WTC11 (cell line): Measurements from ENCODE around the gene SRSF3. TPM values are rescaled to one million over a fixed set of nuclear protein-coding genes. Genes with fewer than 3 reads are reported as not detected.

Experiments used
- ATAC-seq: fragments of 200-7000 bp; cut with Tn5 transposase; 2 replicates; pipeline ENCODE4 v1.10.0; 2021; ENCODE audit warnings: mild to moderate bottlenecking, moderate library complexity
- CTCF ChIA-PET: fragments of 300-600 bp; sonication (Branson Sonifier 250); formaldehyde crosslinking; loops from one replicate; lab custom pipeline; 2021; ENCODE audit warnings: antibody characterized with exemption; lab: Charles Lee
- POLR2A ChIA-PET: fragments of 350-600 bp; sonication (Branson Sonifier 250); formaldehyde crosslinking; loops from one replicate; lab custom pipeline; 2021; ENCODE audit warnings: antibody characterized with exemption; lab: Charles Lee
- DNase-seq: peaks from one replicate; pipeline ENCODE4 v3.0.0; 2021; ENCODE audit warnings: low spot score
- H3K27ac Mint-ChIP-seq: 2 replicates; pipeline ENCODE4 v1.8.0; 2021; ENCODE audit warnings: mixed read lengths
- H3K27me3 Mint-ChIP-seq: 2 replicates; pipeline ENCODE4 v1.8.0; 2021; ENCODE audit warnings: low read depth, mild to moderate bottlenecking, moderate library complexity, mixed read lengths
- H3K36me3 Mint-ChIP-seq: 2 replicates; pipeline ENCODE4 v1.8.0; 2021; ENCODE audit warnings: mixed read lengths
- H3K4me1 Mint-ChIP-seq: 2 replicates; pipeline ENCODE4 v1.8.0; 2022; ENCODE audit warnings: mixed read lengths
- H3K4me3 Mint-ChIP-seq: 2 replicates; pipeline ENCODE4 v1.8.0; 2021; ENCODE audit warnings: mild to moderate bottlenecking, moderate library complexity, mixed read lengths
- H3K9me3 Mint-ChIP-seq: 2 replicates; pipeline ENCODE4 v1.8.0; 2021; ENCODE audit warnings: mixed read lengths
- ATF1 ChIP-seq: sonication (generic); formaldehyde crosslinking; IDR thresholded peaks from 2 replicates; pipeline ENCODE4 v1.8.1; 2023; ENCODE audit warnings: mild to moderate bottlenecking, moderate library complexity, missing genetic modification reagents
- ETV6 ChIP-seq: sonication (generic); formaldehyde crosslinking; IDR thresholded peaks from 2 replicates; pipeline ENCODE4 v1.8.1; 2022; ENCODE audit warnings: mild to moderate bottlenecking, missing genetic modification reagents
- FOXJ3 ChIP-seq: sonication (generic); formaldehyde crosslinking; IDR thresholded peaks from 2 replicates; pipeline ENCODE4 v1.9.0; 2021; ENCODE audit warnings: missing genetic modification reagents, mild to moderate bottlenecking, borderline replicate concordance
- IRF2 ChIP-seq: sonication (generic); formaldehyde crosslinking; IDR thresholded peaks from 2 replicates; pipeline ENCODE4 v1.8.0; 2022; ENCODE audit warnings: low read depth, missing genetic modification reagents, borderline replicate concordance
- MYBL2 ChIP-seq: sonication (generic); formaldehyde crosslinking; IDR thresholded peaks from 2 replicates; pipeline ENCODE4 v1.8.1; 2023; ENCODE audit warnings: mild to moderate bottlenecking, moderate library complexity, missing genetic modification reagents
- NFATC4 ChIP-seq: fragments of 250-450 bp; sonication (Bioruptor Pico); IDR thresholded peaks from 2 replicates; pipeline ENCODE4 v1.9.0; 2021; ENCODE audit warnings: mild to moderate bottlenecking
- NR2C2 ChIP-seq: sonication (generic); formaldehyde crosslinking; IDR thresholded peaks from 2 replicates; pipeline ENCODE4 v1.8.0; 2022; ENCODE audit warnings: mild to moderate bottlenecking, missing genetic modification reagents
- NR3C1 ChIP-seq: sonication (generic); formaldehyde crosslinking; conservative IDR thresholded peaks from 2 replicates; pipeline ENCODE4 v1.8.1; 2023; ENCODE audit warnings: low read depth, mild to moderate bottlenecking, missing genetic modification reagents
- SOX15 ChIP-seq: fragments of 250-450 bp; sonication (Bioruptor Pico); IDR thresholded peaks from 2 replicates; pipeline ENCODE4 v1.9.0; 2021; ENCODE audit warnings: mild to moderate bottlenecking
- SP1 ChIP-seq: sonication (generic); formaldehyde crosslinking; conservative IDR thresholded peaks from 2 replicates; pipeline ENCODE4 v1.8.1; 2022; ENCODE audit warnings: missing genetic modification reagents
- ZNF138 ChIP-seq: sonication (generic); formaldehyde crosslinking; conservative IDR thresholded peaks from 2 replicates; pipeline ENCODE4 v1.8.1; 2022; ENCODE audit warnings: mild to moderate bottlenecking, moderate library complexity, missing genetic modification reagents
- ZNF232 ChIP-seq: sonication (generic); formaldehyde crosslinking; IDR thresholded peaks from 2 replicates; pipeline ENCODE4 v1.8.0; 2022; ENCODE audit warnings: mild to moderate bottlenecking, missing genetic modification reagents
- ZNF263 ChIP-seq: sonication (generic); formaldehyde crosslinking; IDR thresholded peaks from 2 replicates; pipeline ENCODE4 v1.8.1; 2022; ENCODE audit warnings: low read depth, mild to moderate bottlenecking, moderate library complexity, missing genetic modification reagents
- ZNF423 ChIP-seq: fragments of 250-450 bp; sonication (Bioruptor Pico); IDR thresholded peaks from 2 replicates; pipeline ENCODE4 v2.1.2; 2022; ENCODE audit warnings: mild to moderate bottlenecking, moderate library complexity
- total RNA-seq: library from RNA; stranded (reverse); gene quantifications from 3 replicates; pipeline ENCODE4 v1.2.3, GENCODE V29; 2021
- TF ChIP-seq, protein P1 (sequence below): sonication (generic); formaldehyde crosslinking; IDR thresholded peaks from 2 replicates; pipeline ENCODE4 v1.8.1; 2022; ENCODE audit warnings: low read depth, missing genetic modification reagents, borderline replicate concordance
- TF ChIP-seq, protein P2 (sequence below): sonication (generic); formaldehyde crosslinking; IDR thresholded peaks from 2 replicates; pipeline ENCODE4 v1.8.1; 2022; ENCODE audit warnings: mild to moderate bottlenecking, missing genetic modification reagents, moderate library complexity, borderline replicate concordance
- TF ChIP-seq, protein P3 (sequence below): sonication (generic); formaldehyde crosslinking; conservative IDR thresholded peaks from 2 replicates; pipeline ENCODE4 v1.8.1; 2022; ENCODE audit warnings: mild to moderate bottlenecking, missing genetic modification reagents
- TF ChIP-seq, protein P4 (sequence below): sonication (generic); formaldehyde crosslinking; IDR thresholded peaks from 2 replicates; pipeline ENCODE4 v1.8.1; 2022; ENCODE audit warnings: low read depth, mild to moderate bottlenecking, moderate library complexity, missing genetic modification reagents, borderline replicate concordance
- TF ChIP-seq, protein P5 (sequence below): sonication (generic); formaldehyde crosslinking; IDR thresholded peaks from 2 replicates; pipeline ENCODE4 v1.8.1; 2023; ENCODE audit warnings: mild to moderate bottlenecking, moderate library complexity, missing genetic modification reagents
- TF ChIP-seq, protein P6 (sequence below): sonication (generic); formaldehyde crosslinking; IDR thresholded peaks from 2 replicates; pipeline ENCODE4 v1.8.0; 2023; ENCODE audit warnings: missing genetic modification reagents, mild to moderate bottlenecking, borderline replicate concordance
- TF ChIP-seq, protein P7 (sequence below): sonication (generic); formaldehyde crosslinking; IDR thresholded peaks from 2 replicates; pipeline ENCODE4 v1.8.0; 2023; ENCODE audit warnings: mild to moderate bottlenecking, missing genetic modification reagents

Gene SRSF3
- total RNA-seq, 1 experiment from 2014 or later: 554 TPM

DNA sequence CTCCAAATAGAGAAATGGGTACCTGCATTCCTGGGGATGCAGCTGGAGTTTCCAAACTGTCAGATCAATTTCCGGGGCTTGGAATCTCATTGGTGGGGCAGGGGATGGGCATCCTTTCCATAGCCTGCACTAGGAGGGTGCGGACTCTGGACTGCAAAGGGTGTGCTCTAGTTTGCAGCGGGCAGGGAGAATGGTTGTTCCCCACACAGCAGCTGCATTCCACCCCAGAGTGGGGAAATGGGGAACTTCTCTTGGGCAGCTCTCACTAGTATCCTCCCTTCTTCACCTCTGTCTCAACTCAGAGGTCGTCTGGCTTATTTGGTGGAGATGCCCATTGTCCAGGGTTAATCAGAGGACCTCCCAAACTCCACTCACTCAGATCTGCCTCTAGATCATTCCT, 49.8 kb downstream of the SRSF3 start:
- ATAC-seq (no peak), DNase-seq (no peak)
- Mint-ChIP-seq H3K4me1 (peaks cover 17% of the 10 kb centered on the region), H3K27me3 (no peaks in the 10 kb centered on the region; the same call in 1 of the 2 replicates), H3K4me3 (no peak overlapping the region), H3K27ac (no peak overlapping the region), H3K9me3 (no peaks in the 10 kb centered on the region), H3K36me3 (no peaks in the 10 kb centered on the region)
- no peak for TF ChIP-seq ETV6 (CRISPR knock-in tag)
- TF ChIP-seq ZNF263 (CRISPR knock-in tag): no peak
- no peak for TF ChIP-seq MYBL2 (CRISPR knock-in tag)
- no peak for TF ChIP-seq NR2C2 (CRISPR knock-in tag)
- no peak for TF ChIP-seq ATF1 (CRISPR knock-in tag)
- TF ChIP-seq SOX15 (CRISPR knock-in tag): no peak
- TF ChIP-seq, protein P1, sequence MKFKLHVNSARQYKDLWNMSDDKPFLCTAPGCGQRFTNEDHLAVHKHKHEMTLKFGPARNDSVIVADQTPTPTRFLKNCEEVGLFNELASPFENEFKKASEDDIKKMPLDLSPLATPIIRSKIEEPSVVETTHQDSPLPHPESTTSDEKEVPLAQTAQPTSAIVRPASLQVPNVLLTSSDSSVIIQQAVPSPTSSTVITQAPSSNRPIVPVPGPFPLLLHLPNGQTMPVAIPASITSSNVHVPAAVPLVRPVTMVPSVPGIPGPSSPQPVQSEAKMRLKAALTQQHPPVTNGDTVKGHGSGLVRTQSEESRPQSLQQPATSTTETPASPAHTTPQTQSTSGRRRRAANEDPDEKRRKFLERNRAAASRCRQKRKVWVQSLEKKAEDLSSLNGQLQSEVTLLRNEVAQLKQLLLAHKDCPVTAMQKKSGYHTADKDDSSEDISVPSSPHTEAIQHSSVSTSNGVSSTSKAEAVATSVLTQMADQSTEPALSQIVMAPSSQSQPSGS (CRISPR knock-in tag): no peak
- no peak for TF ChIP-seq NR3C1
- TF ChIP-seq SP1 (CRISPR knock-in tag): no peak
- TF ChIP-seq, protein P2, sequence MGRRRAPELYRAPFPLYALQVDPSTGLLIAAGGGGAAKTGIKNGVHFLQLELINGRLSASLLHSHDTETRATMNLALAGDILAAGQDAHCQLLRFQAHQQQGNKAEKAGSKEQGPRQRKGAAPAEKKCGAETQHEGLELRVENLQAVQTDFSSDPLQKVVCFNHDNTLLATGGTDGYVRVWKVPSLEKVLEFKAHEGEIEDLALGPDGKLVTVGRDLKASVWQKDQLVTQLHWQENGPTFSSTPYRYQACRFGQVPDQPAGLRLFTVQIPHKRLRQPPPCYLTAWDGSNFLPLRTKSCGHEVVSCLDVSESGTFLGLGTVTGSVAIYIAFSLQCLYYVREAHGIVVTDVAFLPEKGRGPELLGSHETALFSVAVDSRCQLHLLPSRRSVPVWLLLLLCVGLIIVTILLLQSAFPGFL (CRISPR knock-in tag): no peak
- TF ChIP-seq, protein P3, sequence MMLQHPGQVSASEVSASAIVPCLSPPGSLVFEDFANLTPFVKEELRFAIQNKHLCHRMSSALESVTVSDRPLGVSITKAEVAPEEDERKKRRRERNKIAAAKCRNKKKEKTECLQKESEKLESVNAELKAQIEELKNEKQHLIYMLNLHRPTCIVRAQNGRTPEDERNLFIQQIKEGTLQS (CRISPR knock-in tag): no peak
- no peak for TF ChIP-seq FOXJ3 (CRISPR knock-in tag)
- TF ChIP-seq, protein P4, sequence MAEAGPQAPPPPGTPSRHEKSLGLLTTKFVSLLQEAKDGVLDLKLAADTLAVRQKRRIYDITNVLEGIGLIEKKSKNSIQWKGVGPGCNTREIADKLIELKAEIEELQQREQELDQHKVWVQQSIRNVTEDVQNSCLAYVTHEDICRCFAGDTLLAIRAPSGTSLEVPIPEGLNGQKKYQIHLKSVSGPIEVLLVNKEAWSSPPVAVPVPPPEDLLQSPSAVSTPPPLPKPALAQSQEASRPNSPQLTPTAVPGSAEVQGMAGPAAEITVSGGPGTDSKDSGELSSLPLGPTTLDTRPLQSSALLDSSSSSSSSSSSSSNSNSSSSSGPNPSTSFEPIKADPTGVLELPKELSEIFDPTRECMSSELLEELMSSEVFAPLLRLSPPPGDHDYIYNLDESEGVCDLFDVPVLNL: no peak
- CTCF ChIA-PET: interaction anchor here (0.8 to 1.4 kb wide), 3 partner anchors 81 to 215 kb away, joined by 3 to 4 read pairs (median 4); no protein-coding TSS in a partner anchor
- POLR2A ChIA-PET: no interaction called here

DNA sequence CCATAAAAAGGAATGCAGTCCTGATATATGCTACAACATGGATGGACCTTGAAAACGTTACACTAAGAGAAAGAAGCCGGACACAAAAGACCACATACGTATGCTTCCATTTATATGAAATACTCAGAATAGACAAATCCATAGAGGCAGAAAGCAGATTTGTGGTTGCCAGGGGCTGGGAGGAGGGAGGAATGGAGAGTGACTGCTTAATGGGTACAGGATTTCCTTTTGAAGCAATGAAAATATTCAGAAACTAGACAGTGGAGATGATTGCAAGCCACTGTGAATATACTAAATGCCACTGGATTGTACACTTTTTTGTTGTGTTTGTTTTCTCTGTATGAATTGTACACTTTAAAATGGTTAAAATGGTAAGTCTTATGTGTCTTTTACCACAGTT, 54.9 kb downstream of the SRSF3 start:
- DNase-seq (no peak), ATAC-seq (no peak)
- H3K9me3 Mint-ChIP-seq: no peaks in the 10 kb centered on the region
- H3K27ac Mint-ChIP-seq: no peak overlapping the region; the same call in 1 of the 2 replicates
- ChIA-PET CTCF (no interaction called here), POLR2A (interaction anchor here (0.5 to 1.3 kb wide), 2 partner anchors 18 to 29 kb away, joined by 3 read pairs; partner anchors contain the start of gene CDKN1A)
- H3K36me3 Mint-ChIP-seq: no peaks in the 10 kb centered on the region
- H3K27me3 Mint-ChIP-seq: no peaks in the 10 kb centered on the region; the same call in 1 of the 2 replicates
- peaks cover 17% of the 10 kb centered on the region for H3K4me1 Mint-ChIP-seq
- H3K4me3 Mint-ChIP-seq: no peak overlapping the region
- no peak for TF ChIP-seq ZNF232 (CRISPR knock-in tag)
- no peak for TF ChIP-seq ZNF423 (CRISPR knock-in tag)
- TF ChIP-seq ZNF138 (CRISPR knock-in tag): no peak
- TF ChIP-seq, protein P5, sequence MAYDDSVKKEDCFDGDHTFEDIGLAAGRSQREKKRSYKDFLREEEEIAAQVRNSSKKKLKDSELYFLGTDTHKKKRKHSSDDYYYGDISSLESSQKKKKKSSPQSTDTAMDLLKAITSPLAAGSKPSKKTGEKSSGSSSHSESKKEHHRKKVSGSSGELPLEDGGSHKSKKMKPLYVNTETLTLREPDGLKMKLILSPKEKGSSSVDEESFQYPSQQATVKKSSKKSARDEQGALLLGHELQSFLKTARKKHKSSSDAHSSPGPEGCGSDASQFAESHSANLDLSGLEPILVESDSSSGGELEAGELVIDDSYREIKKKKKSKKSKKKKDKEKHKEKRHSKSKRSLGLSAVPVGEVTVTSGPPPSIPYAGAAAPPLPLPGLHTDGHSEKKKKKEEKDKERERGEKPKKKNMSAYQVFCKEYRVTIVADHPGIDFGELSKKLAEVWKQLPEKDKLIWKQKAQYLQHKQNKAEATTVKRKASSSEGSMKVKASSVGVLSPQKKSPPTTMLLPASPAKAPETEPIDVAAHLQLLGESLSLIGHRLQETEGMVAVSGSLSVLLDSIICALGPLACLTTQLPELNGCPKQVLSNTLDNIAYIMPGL: no peak
- TF ChIP-seq NR2C2 (CRISPR knock-in tag): no peak
- TF ChIP-seq, protein P6, sequence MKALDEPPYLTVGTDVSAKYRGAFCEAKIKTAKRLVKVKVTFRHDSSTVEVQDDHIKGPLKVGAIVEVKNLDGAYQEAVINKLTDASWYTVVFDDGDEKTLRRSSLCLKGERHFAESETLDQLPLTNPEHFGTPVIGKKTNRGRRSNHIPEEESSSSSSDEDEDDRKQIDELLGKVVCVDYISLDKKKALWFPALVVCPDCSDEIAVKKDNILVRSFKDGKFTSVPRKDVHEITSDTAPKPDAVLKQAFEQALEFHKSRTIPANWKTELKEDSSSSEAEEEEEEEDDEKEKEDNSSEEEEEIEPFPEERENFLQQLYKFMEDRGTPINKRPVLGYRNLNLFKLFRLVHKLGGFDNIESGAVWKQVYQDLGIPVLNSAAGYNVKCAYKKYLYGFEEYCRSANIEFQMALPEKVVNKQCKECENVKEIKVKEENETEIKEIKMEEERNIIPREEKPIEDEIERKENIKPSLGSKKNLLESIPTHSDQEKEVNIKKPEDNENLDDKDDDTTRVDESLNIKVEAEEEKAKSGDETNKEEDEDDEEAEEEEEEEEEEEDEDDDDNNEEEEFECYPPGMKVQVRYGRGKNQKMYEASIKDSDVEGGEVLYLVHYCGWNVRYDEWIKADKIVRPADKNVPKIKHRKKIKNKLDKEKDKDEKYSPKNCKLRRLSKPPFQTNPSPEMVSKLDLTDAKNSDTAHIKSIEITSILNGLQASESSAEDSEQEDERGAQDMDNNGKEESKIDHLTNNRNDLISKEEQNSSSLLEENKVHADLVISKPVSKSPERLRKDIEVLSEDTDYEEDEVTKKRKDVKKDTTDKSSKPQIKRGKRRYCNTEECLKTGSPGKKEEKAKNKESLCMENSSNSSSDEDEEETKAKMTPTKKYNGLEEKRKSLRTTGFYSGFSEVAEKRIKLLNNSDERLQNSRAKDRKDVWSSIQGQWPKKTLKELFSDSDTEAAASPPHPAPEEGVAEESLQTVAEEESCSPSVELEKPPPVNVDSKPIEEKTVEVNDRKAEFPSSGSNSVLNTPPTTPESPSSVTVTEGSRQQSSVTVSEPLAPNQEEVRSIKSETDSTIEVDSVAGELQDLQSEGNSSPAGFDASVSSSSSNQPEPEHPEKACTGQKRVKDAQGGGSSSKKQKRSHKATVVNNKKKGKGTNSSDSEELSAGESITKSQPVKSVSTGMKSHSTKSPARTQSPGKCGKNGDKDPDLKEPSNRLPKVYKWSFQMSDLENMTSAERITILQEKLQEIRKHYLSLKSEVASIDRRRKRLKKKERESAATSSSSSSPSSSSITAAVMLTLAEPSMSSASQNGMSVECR (CRISPR knock-in tag): no peak
- TF ChIP-seq NFATC4 (CRISPR knock-in tag): no peak
- no peak for TF ChIP-seq IRF2 (CRISPR knock-in tag)
- TF ChIP-seq, protein P7, sequence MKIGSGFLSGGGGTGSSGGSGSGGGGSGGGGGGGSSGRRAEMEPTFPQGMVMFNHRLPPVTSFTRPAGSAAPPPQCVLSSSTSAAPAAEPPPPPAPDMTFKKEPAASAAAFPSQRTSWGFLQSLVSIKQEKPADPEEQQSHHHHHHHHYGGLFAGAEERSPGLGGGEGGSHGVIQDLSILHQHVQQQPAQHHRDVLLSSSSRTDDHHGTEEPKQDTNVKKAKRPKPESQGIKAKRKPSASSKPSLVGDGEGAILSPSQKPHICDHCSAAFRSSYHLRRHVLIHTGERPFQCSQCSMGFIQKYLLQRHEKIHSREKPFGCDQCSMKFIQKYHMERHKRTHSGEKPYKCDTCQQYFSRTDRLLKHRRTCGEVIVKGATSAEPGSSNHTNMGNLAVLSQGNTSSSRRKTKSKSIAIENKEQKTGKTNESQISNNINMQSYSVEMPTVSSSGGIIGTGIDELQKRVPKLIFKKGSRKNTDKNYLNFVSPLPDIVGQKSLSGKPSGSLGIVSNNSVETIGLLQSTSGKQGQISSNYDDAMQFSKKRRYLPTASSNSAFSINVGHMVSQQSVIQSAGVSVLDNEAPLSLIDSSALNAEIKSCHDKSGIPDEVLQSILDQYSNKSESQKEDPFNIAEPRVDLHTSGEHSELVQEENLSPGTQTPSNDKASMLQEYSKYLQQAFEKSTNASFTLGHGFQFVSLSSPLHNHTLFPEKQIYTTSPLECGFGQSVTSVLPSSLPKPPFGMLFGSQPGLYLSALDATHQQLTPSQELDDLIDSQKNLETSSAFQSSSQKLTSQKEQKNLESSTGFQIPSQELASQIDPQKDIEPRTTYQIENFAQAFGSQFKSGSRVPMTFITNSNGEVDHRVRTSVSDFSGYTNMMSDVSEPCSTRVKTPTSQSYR (CRISPR knock-in tag): no peak
